DND-41 (cell line): ENCODE measurements around the gene CPE.
"Not testable (repeated sequence)": the region's sequence is repeated elsewhere in the genome, so short reads cannot be mapped to it uniquely, and the experiment has no call there.

Source experiments
- ATAC-seq: fragments of 200-7000 bp; cut with Tn5 transposase; 3 replicates; pipeline ENCODE4 v1.9.1; 2021; ENCODE audit warnings: low read depth; ENCODE audit not compliant: insufficient read depth
- DNase-seq: peaks from one replicate; pipeline ENCODE4 v3.0.0-alpha.2; 2020
- H2AFZ ChIP-seq: 2 replicates; pipeline ENCODE4 v1.6.0; 2012; ENCODE audit warnings: low read depth, low read length
- H3K27ac ChIP-seq: 2 replicates; pipeline ENCODE4 v1.5.1; 2012; ENCODE audit warnings: low read length, inconsistent platforms
- H3K27me3 ChIP-seq: fragments of 200-600 bp; sonication (generic); 2 replicates; pipeline ENCODE4 v1.6.0; 2012; ENCODE audit warnings: low read length, mild to moderate bottlenecking, inconsistent platforms; ENCODE audit not compliant: insufficient read depth, poor library complexity
- H3K36me3 ChIP-seq: 2 replicates; pipeline ENCODE4 v1.5.1; 2012; ENCODE audit warnings: low read length, inconsistent platforms; ENCODE audit not compliant: insufficient read depth
- H3K4me1 ChIP-seq: 2 replicates; pipeline ENCODE4 v1.5.1; 2012; ENCODE audit warnings: mild to moderate bottlenecking, low read length; ENCODE audit not compliant: insufficient read depth
- H3K4me2 ChIP-seq: 2 replicates; pipeline ENCODE4 v1.6.0; 2012; ENCODE audit warnings: mild to moderate bottlenecking, moderate library complexity, low read length, inconsistent platforms; ENCODE audit not compliant: insufficient read depth
- H3K4me3 ChIP-seq, 2 experiments: fragments of 200-600 bp in 1 of 2; shearing (Covaris generic) in 1 of 2; 2 replicates each; pipeline ENCODE4 v1.5.1; 2012 to 2016; ENCODE audit warnings: inconsistent platforms in 2 of 2, low read length in 2 of 2, mild to moderate bottlenecking in 2 of 2, low read depth in 1 of 2, moderate library complexity in 1 of 2
- H3K79me2 ChIP-seq: 2 replicates; pipeline ENCODE4 v1.6.0; 2012; ENCODE audit warnings: low read length, inconsistent platforms; ENCODE audit not compliant: insufficient read depth
- H3K9ac ChIP-seq: 2 replicates; pipeline ENCODE4 v1.6.0; 2012; ENCODE audit warnings: low read depth, mild to moderate bottlenecking, inconsistent platforms, low read length, moderate library complexity
- H3K9me3 ChIP-seq: 2 replicates; pipeline ENCODE4 v1.5.1; 2012; ENCODE audit warnings: low read length, moderate library complexity, mild to moderate bottlenecking, inconsistent platforms; ENCODE audit not compliant: insufficient read depth, severe bottlenecking
- H4K20me1 ChIP-seq: 2 replicates; pipeline ENCODE4 v1.6.0; 2012; ENCODE audit warnings: low read length; ENCODE audit not compliant: insufficient read depth
- CTCF ChIP-seq: IDR thresholded peaks from 2 replicates; pipeline ENCODE4 v1.5.1; 2012; ENCODE audit warnings: borderline replicate concordance, low read length, moderate library complexity, mild to moderate bottlenecking; ENCODE audit not compliant: poor library complexity, severe bottlenecking; ENCODE audit errors: extremely low read depth
- EZH2 ChIP-seq: IDR thresholded peaks from 3 replicates; pipeline ENCODE4 v1.6.1; 2012; ENCODE audit warnings: borderline replicate concordance, low read depth, mild to moderate bottlenecking, moderate library complexity, low read length, inconsistent platforms; ENCODE audit not compliant: severe bottlenecking

CPE gene

GRCh38 chr4:165489786-165490185 is 111.0 kb downstream of the CPE start:
- Histone ChIP-seq H2AFZ (no peak overlapping the region), H3K4me3 (no peak overlapping the region), H3K9me3 (no peaks in the 10 kb centered on the region), H3K4me1 (no peaks in the 10 kb centered on the region), H3K79me2 (no peaks in the 10 kb centered on the region), H3K36me3 (no peaks in the 10 kb centered on the region), H3K4me2 (no peak overlapping the region), H3K27me3 (no peaks in the 10 kb centered on the region), H4K20me1 (no peaks in the 10 kb centered on the region), H3K9ac (no peak overlapping the region), H3K27ac (no peak overlapping the region)
- DNase-seq (no peak), ATAC-seq (no peak)
- TF ChIP-seq EZH2 = no peak
- TF ChIP-seq CTCF = no peak

- H3K27ac ChIP-seq, ATAC-seq, H3K36me3 ChIP-seq, H3K9me3 ChIP-seq, H2AFZ ChIP-seq, H3K27me3 ChIP-seq, H3K79me2 ChIP-seq, H3K4me1 ChIP-seq, H4K20me1 ChIP-seq, H3K9ac ChIP-seq, DNase-seq, H3K4me3 ChIP-seq, H3K4me2 ChIP-seq: not testable (repeated sequence)
Observed at GRCh38 chr4:165492583-165492982, 113.8 kb downstream of the CPE start.

- no peak overlapping the region for H3K4me2 ChIP-seq
- H2AFZ ChIP-seq = 0 out of 2 replicates have a peak overlapping the region, but pooled peaks have one; percentile 13
- no peak overlapping the region for H3K4me3 ChIP-seq
- no peaks in the 10 kb centered on the region for H3K4me1 ChIP-seq
- H4K20me1 ChIP-seq = no peaks in the 10 kb centered on the region
- ATAC-seq (peak; percentile 89), DNase-seq (peak; percentile 57)
- no peaks in the 10 kb centered on the region for H3K9me3 ChIP-seq
- no peak overlapping the region for H3K27ac ChIP-seq
- no peaks in the 10 kb centered on the region for H3K27me3 ChIP-seq
- H3K9ac ChIP-seq = no peak overlapping the region
- peak; percentile 75 for TF ChIP-seq CTCF
- TF ChIP-seq EZH2 = no peak
- H3K36me3 ChIP-seq = no peaks in the 10 kb centered on the region
- no peaks in the 10 kb centered on the region for H3K79me2 ChIP-seq
Observed at GRCh38 chr4:165493359-165493758, 114.6 kb downstream of the CPE start.

- Histone ChIP-seq H3K36me3 (no peaks in the 10 kb centered on the region), H3K4me3 (no peak overlapping the region), H4K20me1 (no peaks in the 10 kb centered on the region), H3K9me3 (no peaks in the 10 kb centered on the region), H3K79me2 (no peaks in the 10 kb centered on the region), H3K4me1 (no peaks in the 10 kb centered on the region), H2AFZ (no peak overlapping the region), H3K4me2 (no peak overlapping the region), H3K27me3 (no peaks in the 10 kb centered on the region), H3K27ac (no peak overlapping the region), H3K9ac (no peak overlapping the region)
- no peak for TF ChIP-seq EZH2
- no peak for TF ChIP-seq CTCF
- ATAC-seq (no peak), DNase-seq (no peak)
Observed at GRCh38 chr4:165502916-165503907, 124.4 kb downstream of the CPE start.
